Cortex of kidney (tissue), 1 donor: Measurements from ENCODE around the gene STEAP1.
"Not testable (repeated sequence)": the region's sequence is repeated elsewhere in the genome, so short reads cannot be mapped to it uniquely, and the experiment has no call there.

ENCODE experiments used
- DNase-seq: peaks from one replicate; lab custom pipeline; 2025; lab: John Stamatoyannopoulos, UW

STEAP1 gene

GRCh38 chr7:90173127-90173844 is 19.0 kb downstream of the STEAP1 start:
- no peak for DNase-seq

- DNase-seq, result no peak
Observed at GRCh38 chr7:90175667-90176066, 21.4 kb downstream of the STEAP1 start.

- no peak for DNase-seq
Observed at GRCh38 chr7:90176195-90176594, 21.9 kb downstream of the STEAP1 start.

GRCh38 chr7:90178166-90178565 is 23.9 kb downstream of the STEAP1 start:
- no peak for DNase-seq

- DNase-seq, result no peak
Observed at GRCh38 chr7:90178679-90179278, 24.5 kb downstream of the STEAP1 start.

- no peak for DNase-seq
Observed at GRCh38 chr7:90180011-90180585, 25.8 kb downstream of the STEAP1 start.

- DNase-seq, result no peak
Observed at GRCh38 chr7:90180649-90181048, 26.4 kb downstream of the STEAP1 start.

- no peak for DNase-seq
Observed at GRCh38 chr7:90181485-90181884, 27.2 kb downstream of the STEAP1 start.

- not testable (repeated sequence) for DNase-seq
Observed at GRCh38 chr7:90186290-90186689, 32.0 kb downstream of the STEAP1 start.

- DNase-seq, result no peak
Observed at GRCh38 chr7:90187507-90188050, 33.3 kb downstream of the STEAP1 start.

- DNase-seq, result no peak
Observed at GRCh38 chr7:90188281-90188680, 34.0 kb downstream of the STEAP1 start.

GRCh38 chr7:90190995-90191394 is 36.7 kb downstream of the STEAP1 start:
- DNase-seq, result no peak

- no peak for DNase-seq
Observed at GRCh38 chr7:90191648-90192047, 37.4 kb downstream of the STEAP1 start.

- no peak for DNase-seq
Observed at GRCh38 chr7:90192876-90193750, 38.8 kb downstream of the STEAP1 start.

GRCh38 chr7:90194911-90195809 is 40.9 kb downstream of the STEAP1 start:
- DNase-seq, result no peak

GRCh38 chr7:90201500-90202195 is 47.4 kb downstream of the STEAP1 start:
- DNase-seq, result no peak

- no peak for DNase-seq
Observed at GRCh38 chr7:90207956-90208355, 53.7 kb downstream of the STEAP1 start.

GRCh38 chr7:90209776-90210175 is 55.5 kb downstream of the STEAP1 start:
- DNase-seq, result no peak

- DNase-seq, result no peak
Observed at GRCh38 chr7:90210475-90210874, 56.2 kb downstream of the STEAP1 start.

GRCh38 chr7:90210981-90211380 is 56.7 kb downstream of the STEAP1 start:
- no peak for DNase-seq
